NB4 (cell line): ENCODE results near the gene FPR2.
A peak's percentile ranks its signal among the peaks of the same experiment; 100 is the strongest.
"Not testable (repeated sequence)": the region's sequence is repeated elsewhere in the genome, so short reads cannot be mapped to it uniquely, and the experiment has no call there.

ENCODE experiments used
- DNase-seq: peaks from one replicate; pipeline ENCODE4 v3.0.0; 2010; ENCODE audit warnings: low read depth
- H3K4me3 ChIP-seq: one replicate; pipeline ENCODE4 v1.5.1; 2011; ENCODE audit warnings: mild to moderate bottlenecking, low read depth, low read length, moderate library complexity
- CTCF ChIP-seq: IDR thresholded peaks from one replicate; pipeline ENCODE4 v1.5.1; 2012; ENCODE audit warnings: low read depth, low read length
- MAX ChIP-seq: IDR thresholded peaks from 2 replicates; pipeline ENCODE4 v1.6.1; 2011; ENCODE audit warnings: low read depth, low read length
- MYC ChIP-seq: IDR thresholded peaks from 2 replicates; pipeline ENCODE4 v1.6.1; 2011; ENCODE audit warnings: low read depth, low read length
- POLR2A ChIP-seq: IDR thresholded peaks from 2 replicates; pipeline ENCODE4 v1.6.1; 2011; ENCODE audit warnings: mild to moderate bottlenecking; ENCODE audit not compliant: insufficient read length; ENCODE audit errors: extremely low read depth

Gene FPR2

GRCh38 chr19:51771376-51772130, 10.6 kb downstream of the FPR2 start:
- H3K4me3 ChIP-seq, result peak overlapping the region; percentile 21
- TF ChIP-seq MAX, result peak; percentile 37; the same call in 1 of the 2 replicates
- no peak for TF ChIP-seq MYC
- DNase-seq, result peak; percentile 86

- no peak overlapping the region for H3K4me3 ChIP-seq
- no peak for TF ChIP-seq POLR2A
- TF ChIP-seq CTCF, result no peak
- TF ChIP-seq MYC, result no peak
- TF ChIP-seq MAX, result no peak
- DNase-seq, result peak; percentile 34
Measured at GRCh38 chr19:51772977-51773376, 12.0 kb downstream of the FPR2 start.

- DNase-seq, H3K4me3 ChIP-seq: not testable (repeated sequence)
Measured at GRCh38 chr19:51776561-51776960, 15.6 kb downstream of the FPR2 start.

- H3K4me3 ChIP-seq, result no peak overlapping the region
- peak; percentile 90 for DNase-seq
- TF ChIP-seq CTCF (peak; percentile 55), MYC (no peak; the same call in 1 of the 2 replicates), POLR2A (no peak), MAX (peak; percentile 38; the same call in 1 of the 2 replicates)
Measured at GRCh38 chr19:51777570-51778462, 16.8 kb downstream of the FPR2 start.

GRCh38 chr19:51779181-51779580, 18.2 kb downstream of the FPR2 start:
- no peak for DNase-seq
- TF ChIP-seq MYC (no peak), CTCF (no peak), POLR2A (no peak), MAX (no peak)
- H3K4me3 ChIP-seq, result no peak overlapping the region

- no peak for DNase-seq
- no peak overlapping the region for H3K4me3 ChIP-seq
- TF ChIP-seq POLR2A, result no peak
- TF ChIP-seq CTCF, result no peak
- no peak for TF ChIP-seq MAX
- no peak for TF ChIP-seq MYC
Measured at GRCh38 chr19:51779703-51780102, 18.7 kb downstream of the FPR2 start.
